Frontal cortex (tissue), 4 donors: ENCODE data around the gene HLA-E. TPM values are rescaled to one million over a fixed set of nuclear protein-coding genes. Genes with fewer than 3 reads are reported as not detected.
"Not testable (repeated sequence)": the region's sequence is repeated elsewhere in the genome, so short reads cannot be mapped to it uniquely, and the experiment has no call there.

ENCODE experiments used
- DNase-seq, 2 donors: peaks; one replicate each; pipeline ENCODE4 v3.0.0; 2012; ENCODE audit warnings: low spot score in 2 of 2
- FAIRE-seq: peaks from 2 replicates; lab custom pipeline; 2012; peaks lifted over from hg19 to GRCh38; lab: Jason Lieb, UNC
- total RNA-seq: library from RNA; depleted of rRNA; stranded (reverse); fragments of >200 nt; gene quantifications from one replicate; pipeline ENCODE4 v1.2.3, GENCODE V29; 2014
- donor health status: control.
- donor health status: control.
- donor health status: control.

Gene HLA-E
- total RNA-seq, 1 donor from 2014 or later, result 25.7 TPM

- not testable (repeated sequence) for DNase-seq, FAIRE-seq
These were observed 14.2 kb upstream of the HLA-E start for GRCh38 chr6:30475116-30475515.

DNA sequence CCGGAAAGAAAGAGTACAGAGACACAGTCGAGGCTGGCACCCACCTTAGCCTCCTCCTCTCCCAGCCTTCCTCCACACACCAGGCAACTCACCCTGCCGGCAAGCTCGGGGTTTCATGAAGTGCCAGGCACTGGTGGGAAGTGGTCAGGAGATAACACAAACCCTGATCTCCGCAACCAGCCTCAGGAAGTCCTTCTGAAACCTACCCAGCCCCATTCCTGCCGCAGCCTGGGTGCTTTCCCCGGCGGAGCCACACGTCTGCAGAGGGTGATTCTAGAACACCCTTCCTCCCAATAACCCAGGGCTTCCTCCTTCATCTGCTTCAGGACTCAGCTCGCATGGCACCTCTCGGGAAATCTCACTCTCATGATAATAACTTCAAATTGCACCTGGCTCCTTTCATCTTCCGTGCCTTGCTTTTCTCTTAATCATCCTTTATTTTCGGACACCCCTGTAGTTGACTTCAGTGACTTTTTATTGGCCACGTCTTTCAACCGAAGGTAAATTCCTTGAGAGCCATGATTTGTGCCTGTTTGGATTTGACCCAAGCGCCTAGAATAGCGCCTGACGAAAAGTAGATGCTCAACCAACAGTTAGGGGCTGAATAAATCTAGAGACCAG is 8.7 kb upstream of the HLA-E start:
- no peak for DNase-seq
- no peak for FAIRE-seq

GRCh38 chr6:30481211-30481964 is 7.9 kb upstream of the HLA-E start:
- no peak for DNase-seq
- FAIRE-seq, result no peak

DNA sequence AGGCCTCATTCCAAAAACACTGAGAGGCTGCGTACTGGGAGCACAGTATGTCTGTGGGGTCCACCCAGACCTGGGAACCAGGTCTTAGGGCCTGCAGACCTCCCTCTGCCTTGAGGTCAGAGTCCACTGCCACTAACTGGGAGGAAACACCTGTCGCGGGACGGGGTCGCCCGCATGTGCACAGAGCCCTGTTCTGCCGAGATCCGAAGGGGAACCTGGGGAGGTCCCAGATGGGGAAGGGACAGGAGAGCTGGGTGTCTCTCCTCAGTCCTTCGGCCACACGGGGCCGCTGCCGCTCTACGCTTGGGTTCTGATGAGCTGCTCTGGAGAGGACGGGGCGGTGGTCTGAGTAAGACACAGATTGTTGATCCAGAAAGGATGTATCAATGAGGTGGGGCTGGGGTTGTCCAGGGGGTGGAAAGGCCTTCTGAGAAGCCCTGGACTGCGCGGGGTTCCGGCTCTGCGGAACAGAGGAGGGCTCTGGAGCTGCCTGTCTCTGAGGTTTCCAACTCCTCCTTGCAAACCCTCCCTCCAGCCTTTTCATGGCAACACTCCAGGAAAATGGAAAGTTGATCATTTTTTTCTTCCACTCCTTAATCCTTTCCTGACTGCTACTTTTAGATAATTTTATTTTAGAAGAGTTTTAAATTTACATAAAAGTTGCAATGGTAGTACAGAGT is 7.2 kb upstream of the HLA-E start:
- FAIRE-seq, result not testable (repeated sequence)

GRCh38 chr6:30483677-30484279 is 5.5 kb upstream of the HLA-E start:
- FAIRE-seq (no peak), DNase-seq (peak; percentile 55 to 57)

More for the DNA sequence above, 7.2 kb upstream of the HLA-E start:
- DNase-seq, result peak; percentile 51 to 68

GRCh38 chr6:30485236-30485635 is 4.1 kb upstream of the HLA-E start:
- DNase-seq (no peak), FAIRE-seq (no peak)

DNA sequence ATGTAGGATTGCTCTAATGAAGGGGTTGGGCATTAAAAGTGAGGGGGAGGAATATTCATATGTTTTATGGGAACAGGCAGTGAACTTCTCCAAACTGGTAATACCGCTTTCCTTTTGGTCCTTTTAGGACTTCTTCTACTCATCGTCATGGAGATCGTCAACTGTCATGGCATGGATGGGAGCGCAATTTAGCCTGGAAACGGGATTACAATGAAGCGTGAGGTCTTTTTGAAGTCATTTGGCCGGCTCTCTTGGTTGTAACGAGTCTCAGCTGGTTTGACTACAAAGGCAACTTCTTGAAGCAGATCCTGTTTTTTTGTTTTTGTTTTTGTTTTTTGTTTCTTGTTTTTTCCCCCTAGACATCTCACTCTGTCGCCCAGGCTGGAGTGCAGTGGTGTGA is 1.4 kb upstream of the HLA-E start:
- no peak for DNase-seq
- FAIRE-seq, result no peak

GRCh38 chr6:30488697-30489080 is 620 bp upstream of the HLA-E start:
- FAIRE-seq, DNase-seq: not testable (repeated sequence)

DNA sequence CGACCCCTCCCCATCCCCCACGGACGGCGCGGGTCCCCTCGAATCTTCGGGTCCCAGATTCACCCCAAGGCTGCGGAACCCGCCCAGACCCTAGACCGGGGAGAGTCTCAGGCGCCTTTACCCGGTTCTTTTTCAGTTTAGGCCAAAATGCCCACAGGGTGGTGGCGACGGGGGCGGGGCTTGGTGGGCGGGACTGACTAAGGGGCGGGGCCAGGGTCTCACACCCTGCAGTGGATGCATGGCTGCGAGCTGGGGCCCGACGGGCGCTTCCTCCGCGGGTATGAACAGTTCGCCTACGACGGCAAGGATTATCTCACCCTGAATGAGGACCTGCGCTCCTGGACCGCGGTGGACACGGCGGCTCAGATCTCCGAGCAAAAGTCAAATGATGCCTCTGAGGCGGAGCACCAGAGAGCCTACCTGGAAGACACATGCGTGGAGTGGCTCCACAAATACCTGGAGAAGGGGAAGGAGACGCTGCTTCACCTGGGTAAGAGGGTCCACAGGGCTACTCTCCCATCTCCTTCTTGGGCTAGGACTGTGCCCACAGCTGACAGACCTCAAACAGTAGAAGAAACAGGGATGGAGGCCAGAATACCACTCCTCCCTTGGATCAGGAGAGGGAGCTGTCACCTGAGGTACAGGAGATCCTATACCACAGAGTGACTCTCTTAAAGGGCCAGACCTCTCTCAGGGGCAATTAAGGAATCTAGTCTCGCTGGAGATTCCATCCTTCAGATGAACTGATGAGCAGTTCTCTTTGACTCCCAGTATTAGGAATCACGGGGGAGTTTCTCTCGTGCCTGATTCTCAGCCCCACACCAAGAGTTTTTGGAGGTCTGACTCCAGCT is 942 bp downstream of the HLA-E start:
- FAIRE-seq (no peak), DNase-seq (peak in 1 of 2 donors; percentile 51)

DNA sequence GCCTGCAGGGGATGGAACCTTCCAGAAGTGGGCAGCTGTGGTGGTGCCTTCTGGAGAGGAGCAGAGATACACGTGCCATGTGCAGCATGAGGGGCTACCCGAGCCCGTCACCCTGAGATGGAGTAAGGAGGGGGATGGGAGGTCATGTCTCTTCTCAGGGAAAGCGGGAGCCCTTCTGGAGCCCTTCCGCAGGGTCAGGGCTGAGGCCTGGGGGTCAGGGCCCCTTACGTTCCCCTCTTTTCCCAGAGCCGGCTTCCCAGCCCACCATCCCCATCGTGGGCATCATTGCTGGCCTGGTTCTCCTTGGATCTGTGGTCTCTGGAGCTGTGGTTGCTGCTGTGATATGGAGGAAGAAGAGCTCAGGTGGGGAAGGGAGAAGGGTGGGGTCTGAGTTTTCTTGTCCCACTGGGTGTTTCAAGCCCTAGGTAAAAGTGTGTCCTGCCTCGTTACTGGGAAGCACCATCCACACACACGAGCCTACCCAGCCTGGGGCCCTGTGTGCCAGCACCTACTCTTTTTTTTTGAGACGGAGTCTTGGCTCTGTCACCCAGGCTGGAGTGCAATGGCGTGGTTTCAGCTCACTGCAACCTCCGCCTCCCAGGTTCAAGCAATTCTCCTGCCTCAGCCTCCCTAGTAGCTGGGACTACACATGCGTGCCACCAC is 2.1 kb downstream of the HLA-E start:
- not testable (repeated sequence) for FAIRE-seq, DNase-seq

DNA sequence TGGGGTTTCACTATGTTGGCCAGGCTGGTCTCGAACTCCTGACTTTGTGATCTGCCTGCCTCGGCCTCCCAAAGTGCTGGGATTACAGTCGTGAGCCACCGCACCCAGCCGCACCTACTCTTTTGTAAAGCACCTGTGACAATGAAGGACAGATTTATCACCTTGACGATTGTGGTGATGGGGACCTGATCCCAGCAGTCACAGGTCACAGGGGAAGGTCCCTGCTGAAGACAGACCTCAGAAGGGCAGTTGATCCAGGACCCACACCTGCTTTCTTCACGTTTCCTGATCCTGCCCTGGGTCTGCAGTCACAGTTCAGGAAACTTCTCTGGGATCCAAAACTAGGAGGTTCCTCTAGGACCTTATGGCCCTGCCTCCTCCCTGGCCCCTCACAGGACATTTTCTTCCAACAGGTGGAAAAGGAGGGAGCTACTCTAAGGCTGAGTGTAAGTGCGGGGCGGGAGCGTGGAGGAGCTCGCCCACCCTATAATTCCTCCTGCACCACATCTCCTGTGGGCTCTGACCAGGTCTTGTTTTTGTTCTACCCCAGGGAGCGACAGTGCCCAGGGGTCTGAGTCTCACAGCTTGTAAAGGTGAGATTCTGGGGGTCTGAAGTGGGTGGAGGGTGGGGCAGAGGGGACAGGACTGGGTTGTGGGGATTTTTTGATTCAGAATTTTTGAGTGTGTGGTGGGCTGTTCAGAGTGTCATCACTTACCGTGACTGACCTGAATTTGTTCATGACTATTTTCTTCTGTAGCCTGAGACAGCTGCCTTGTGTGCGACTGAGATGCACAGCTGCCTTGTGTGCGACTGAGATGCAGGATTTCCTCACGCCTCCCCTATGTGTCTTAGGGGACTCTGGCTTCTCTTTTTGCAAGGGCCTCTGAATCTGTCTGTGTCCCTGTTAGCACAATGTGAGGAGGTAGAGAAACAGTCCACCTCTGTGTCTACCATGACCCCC is 3.0 kb downstream of the HLA-E start:
- FAIRE-seq, result no peak
- DNase-seq, result no peak

DNA sequence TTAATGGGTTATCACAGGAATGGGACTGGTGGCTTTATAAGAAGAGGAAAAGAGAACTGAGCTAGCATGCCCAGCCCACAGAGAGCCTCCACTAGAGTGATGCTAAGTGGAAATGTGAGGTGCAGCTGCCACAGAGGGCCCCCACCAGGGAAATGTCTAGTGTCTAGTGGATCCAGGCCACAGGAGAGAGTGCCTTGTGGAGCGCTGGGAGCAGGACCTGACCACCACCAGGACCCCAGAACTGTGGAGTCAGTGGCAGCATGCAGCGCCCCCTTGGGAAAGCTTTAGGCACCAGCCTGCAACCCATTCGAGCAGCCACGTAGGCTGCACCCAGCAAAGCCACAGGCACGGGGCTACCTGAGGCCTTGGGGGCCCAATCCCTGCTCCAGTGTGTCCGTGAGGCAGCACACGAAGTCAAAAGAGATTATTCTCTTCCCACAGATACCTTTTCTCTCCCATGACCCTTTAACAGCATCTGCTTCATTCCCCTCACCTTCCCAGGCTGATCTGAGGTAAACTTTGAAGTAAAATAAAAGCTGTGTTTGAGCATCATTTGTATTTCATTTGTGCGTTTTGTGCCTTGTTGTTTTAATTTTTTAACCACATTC is 4.4 kb downstream of the HLA-E start:
- FAIRE-seq, result no peak
- no peak for DNase-seq

GRCh38 chr6:30494291-30494861 is 5.1 kb downstream of the HLA-E start:
- DNase-seq (no peak), FAIRE-seq (no peak)

DNA sequence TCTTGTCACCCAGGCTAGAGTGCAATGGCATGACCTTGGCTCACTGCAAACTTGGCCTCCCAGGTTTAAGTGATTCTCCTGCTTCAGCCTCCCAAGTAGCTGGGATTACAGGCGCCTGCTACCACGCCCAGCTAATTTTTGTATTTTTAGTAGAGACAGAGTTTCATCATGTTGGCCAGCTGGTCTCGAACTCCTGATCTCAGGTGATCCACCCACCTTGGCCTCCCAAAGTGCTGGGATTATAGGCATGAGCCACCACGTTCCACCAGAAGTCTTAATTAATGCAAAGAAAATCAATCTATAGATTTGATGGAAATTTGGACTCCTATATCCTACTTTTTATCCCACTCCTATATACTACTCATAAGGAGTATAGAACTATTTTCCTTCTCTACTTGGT is 5.8 kb downstream of the HLA-E start:
- not testable (repeated sequence) for FAIRE-seq, DNase-seq

GRCh38 chr6:30495993-30496392 is 6.7 kb downstream of the HLA-E start:
- no peak for DNase-seq

DNA sequence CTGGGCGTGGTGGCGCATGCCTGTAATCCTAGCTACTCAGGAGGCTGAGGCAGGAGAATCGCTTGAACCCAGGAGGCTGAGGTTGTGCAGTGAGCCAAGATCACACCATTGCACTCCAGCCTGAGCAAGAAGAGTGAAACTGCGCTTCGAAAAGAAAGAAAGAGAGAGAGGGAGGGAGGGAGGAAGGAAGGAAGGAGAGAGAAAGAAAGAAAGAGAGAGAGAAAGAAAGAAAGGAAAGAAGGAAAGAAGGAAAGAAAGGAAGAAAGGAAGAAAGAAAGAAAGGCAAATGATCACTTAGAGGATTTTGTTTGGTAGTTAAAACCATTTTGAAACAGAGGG is 7.9 kb downstream of the HLA-E start:
- FAIRE-seq, DNase-seq: not testable (repeated sequence)

More at GRCh38 chr6:30495993-30496392, 6.7 kb downstream of the HLA-E start:
- FAIRE-seq, result no peak

GRCh38 chr6:30497714-30498113 is 8.4 kb downstream of the HLA-E start:
- DNase-seq, result no peak
- FAIRE-seq, result no peak
